Mucosa of rectum (tissue), 2 donors: Measurements from ENCODE around the gene SPEN.
A peak's percentile ranks its signal among the peaks of the same experiment; 100 is the strongest.

Experiments
- H3K27ac ChIP-seq, 2 donors: one replicate each; pipeline ENCODE4 v1.7.0; 2013; ENCODE audit warnings: inconsistent platforms in 2 of 2, low read depth in 2 of 2, low read length in 2 of 2
- H3K27me3 ChIP-seq, 2 donors: one replicate each; pipeline ENCODE4 v1.7.0; 2013; ENCODE audit warnings: low read length in 2 of 2; ENCODE audit not compliant: control insufficient read depth in 2 of 2, insufficient read depth in 2 of 2
- H3K36me3 ChIP-seq, 2 donors: one replicate each; pipeline ENCODE4 v1.7.0; 2013; ENCODE audit warnings: low read length in 2 of 2; ENCODE audit not compliant: control insufficient read depth in 2 of 2, insufficient read depth in 2 of 2
- H3K4me1 ChIP-seq, 2 donors: one replicate each; pipeline ENCODE4 v1.7.0; 2013; ENCODE audit warnings: low read length in 2 of 2, mild to moderate bottlenecking in 1 of 2; ENCODE audit not compliant: control insufficient read depth in 2 of 2, insufficient read depth in 2 of 2
- H3K4me3 ChIP-seq, 2 donors: one replicate each; pipeline ENCODE4 v1.7.0; 2013; ENCODE audit warnings: low read length in 2 of 2
- H3K9ac ChIP-seq, 2 donors: one replicate each; pipeline ENCODE4 v1.7.0; 2013; ENCODE audit warnings: low read length in 2 of 2, low read depth in 1 of 2, mild to moderate bottlenecking in 1 of 2
- H3K9me3 ChIP-seq, 2 donors: one replicate each; pipeline ENCODE4 v1.7.0; 2013; ENCODE audit warnings: low read length in 2 of 2; ENCODE audit not compliant: control insufficient read depth in 2 of 2
- donor health status: healthy.
- donor health status: Normal muscosa, but diverticular disease.

The SPEN gene

GRCh38 chr1:15934211-15935055, 86.9 kb downstream of the SPEN start:
- Histone ChIP-seq H3K4me1 (peaks cover 4 to 8% of the 10 kb centered on the region in 2 donors), H3K4me3 (no peak overlapping the region), H3K36me3 (peaks cover 82% of the 10 kb centered on the region in 2 donors), H3K27ac (no peak overlapping the region), H3K9me3 (no peaks in the 10 kb centered on the region), H3K27me3 (no peaks in the 10 kb centered on the region), H3K9ac (no peak overlapping the region)

GRCh38 chr1:15935056-15935950, 87.8 kb downstream of the SPEN start:
- Histone ChIP-seq H3K9ac (no peak overlapping the region), H3K4me3 (no peak overlapping the region), H3K27me3 (no peaks in the 10 kb centered on the region), H3K27ac (no peak overlapping the region), H3K9me3 (no peaks in the 10 kb centered on the region), H3K4me1 (peaks cover 4 to 8% of the 10 kb centered on the region in 2 donors), H3K36me3 (peaks cover 79 to 81% of the 10 kb centered on the region in 2 donors)

- no peaks in the 10 kb centered on the region for H3K27me3 ChIP-seq
- H3K4me1 ChIP-seq: peaks cover 4 to 8% of the 10 kb centered on the region in 2 donors
- no peak overlapping the region for H3K4me3 ChIP-seq
- peaks cover 79% of the 10 kb centered on the region in 2 donors for H3K36me3 ChIP-seq
- no peak overlapping the region for H3K9ac ChIP-seq
- H3K9me3 ChIP-seq: no peaks in the 10 kb centered on the region
- no peak overlapping the region for H3K27ac ChIP-seq
Observed at GRCh38 chr1:15936025-15936424, 88.5 kb downstream of the SPEN start.

- Histone ChIP-seq H3K27ac (no peak overlapping the region), H3K4me3 (no peak overlapping the region), H3K9ac (no peak overlapping the region), H3K36me3 (peaks cover 75 to 79% of the 10 kb centered on the region in 2 donors), H3K27me3 (no peaks in the 10 kb centered on the region), H3K9me3 (no peaks in the 10 kb centered on the region), H3K4me1 (peaks cover 4 to 8% of the 10 kb centered on the region in 2 donors)
Observed at GRCh38 chr1:15937146-15937545, 89.6 kb downstream of the SPEN start.

- H3K27me3 ChIP-seq: no peaks in the 10 kb centered on the region
- H3K4me3 ChIP-seq: no peak overlapping the region
- no peaks in the 10 kb centered on the region for H3K9me3 ChIP-seq
- H3K27ac ChIP-seq: peak overlapping the region in 1 of 2 donors; percentile 5
- peaks cover 75 to 80% of the 10 kb centered on the region in 2 donors for H3K36me3 ChIP-seq
- peaks cover 4 to 8% of the 10 kb centered on the region in 2 donors for H3K4me1 ChIP-seq
- H3K9ac ChIP-seq: no peak overlapping the region
Observed at GRCh38 chr1:15937706-15938168, 90.2 kb downstream of the SPEN start.

GRCh38 chr1:15938628-15939161, 91.2 kb downstream of the SPEN start:
- no peak overlapping the region for H3K9ac ChIP-seq
- no peak overlapping the region for H3K27ac ChIP-seq

GRCh38 chr1:15939181-15940109, 91.9 kb downstream of the SPEN start:
- H3K9me3 ChIP-seq: no peaks in the 10 kb centered on the region
- no peak overlapping the region for H3K4me3 ChIP-seq
- H3K9ac ChIP-seq: no peak overlapping the region
- H3K27ac ChIP-seq: peak overlapping the region in 1 of 2 donors; percentile 38
- H3K4me1 ChIP-seq: peaks cover 4 to 8% of the 10 kb centered on the region in 2 donors
- H3K36me3 ChIP-seq: peaks cover 74 to 82% of the 10 kb centered on the region in 2 donors
- no peaks in the 10 kb centered on the region for H3K27me3 ChIP-seq

More at GRCh38 chr1:15938628-15939161, 91.2 kb downstream of the SPEN start:
- Histone ChIP-seq H3K9me3 (no peaks in the 10 kb centered on the region), H3K4me1 (peaks cover 4 to 8% of the 10 kb centered on the region in 2 donors), H3K27me3 (no peaks in the 10 kb centered on the region), H3K36me3 (peaks cover 75 to 83% of the 10 kb centered on the region in 2 donors), H3K4me3 (no peak overlapping the region)

GRCh38 chr1:15940110-15941043, 92.9 kb downstream of the SPEN start:
- H3K4me1 ChIP-seq: peaks cover 4 to 8% of the 10 kb centered on the region in 2 donors
- H3K27me3 ChIP-seq: no peaks in the 10 kb centered on the region
- H3K9ac ChIP-seq: no peak overlapping the region
- H3K36me3 ChIP-seq: peaks cover 72 to 81% of the 10 kb centered on the region in 2 donors
- no peak overlapping the region for H3K27ac ChIP-seq
- H3K9me3 ChIP-seq: no peaks in the 10 kb centered on the region
- no peak overlapping the region for H3K4me3 ChIP-seq
